Glutamatergic neuron (in vitro differentiated cells): ENCODE measurements around the gene PRDX2. TPM values are rescaled to one million over a fixed set of nuclear protein-coding genes. Genes with fewer than 3 reads are reported as not detected.

ENCODE experiments used
- DNase-seq: peaks from one replicate; pipeline ENCODE4 v3.0.0; 2022
- H3K27ac Mint-ChIP-seq: one replicate; pipeline ENCODE4 v1.8.0; 2020; ENCODE audit warnings: mild to moderate bottlenecking, mixed read lengths, inconsistent platforms; ENCODE audit not compliant: unreplicated experiment
- H3K27me3 Mint-ChIP-seq: one replicate; pipeline ENCODE4 v1.8.0; 2020; ENCODE audit warnings: mild to moderate bottlenecking, moderate library complexity, mixed read lengths, inconsistent platforms; ENCODE audit not compliant: unreplicated experiment
- H3K36me3 Mint-ChIP-seq: one replicate; pipeline ENCODE4 v1.8.0; 2020; ENCODE audit warnings: mild to moderate bottlenecking, mixed read lengths, inconsistent platforms; ENCODE audit not compliant: unreplicated experiment
- H3K4me1 Mint-ChIP-seq: one replicate; pipeline ENCODE4 v1.8.0; 2020; ENCODE audit warnings: mild to moderate bottlenecking, low read depth, mixed read lengths, inconsistent platforms; ENCODE audit not compliant: unreplicated experiment
- H3K4me3 Mint-ChIP-seq: one replicate; pipeline ENCODE4 v1.8.0; 2020; ENCODE audit warnings: mild to moderate bottlenecking, mixed read lengths, inconsistent platforms; ENCODE audit not compliant: unreplicated experiment
- H3K9me3 Mint-ChIP-seq: one replicate; pipeline ENCODE4 v1.8.0; 2020; ENCODE audit warnings: mild to moderate bottlenecking, moderate library complexity, mixed read lengths, inconsistent platforms; ENCODE audit not compliant: unreplicated experiment
- total RNA-seq: library from RNA; stranded (reverse); fragmentation: NEBNext Ultra II Directional; extraction: Animal tissue kit (Norgen Biotek cat#: 25700); gene quantifications from one replicate; pipeline ENCODE4 v1.2.1, GENCODE V29; 2021; ENCODE audit not compliant: unreplicated experiment
- TF ChIP-seq, protein P1 (sequence below): fragments of 200-600 bp; sonication (generic); IDR thresholded peaks from one replicate; pipeline ENCODE4 v1.5.0; 2021; ENCODE audit not compliant: partially characterized antibody, unreplicated experiment

The PRDX2 gene
- total RNA-seq, 1 donor from 2014 or later, result 671 TPM

DNA sequence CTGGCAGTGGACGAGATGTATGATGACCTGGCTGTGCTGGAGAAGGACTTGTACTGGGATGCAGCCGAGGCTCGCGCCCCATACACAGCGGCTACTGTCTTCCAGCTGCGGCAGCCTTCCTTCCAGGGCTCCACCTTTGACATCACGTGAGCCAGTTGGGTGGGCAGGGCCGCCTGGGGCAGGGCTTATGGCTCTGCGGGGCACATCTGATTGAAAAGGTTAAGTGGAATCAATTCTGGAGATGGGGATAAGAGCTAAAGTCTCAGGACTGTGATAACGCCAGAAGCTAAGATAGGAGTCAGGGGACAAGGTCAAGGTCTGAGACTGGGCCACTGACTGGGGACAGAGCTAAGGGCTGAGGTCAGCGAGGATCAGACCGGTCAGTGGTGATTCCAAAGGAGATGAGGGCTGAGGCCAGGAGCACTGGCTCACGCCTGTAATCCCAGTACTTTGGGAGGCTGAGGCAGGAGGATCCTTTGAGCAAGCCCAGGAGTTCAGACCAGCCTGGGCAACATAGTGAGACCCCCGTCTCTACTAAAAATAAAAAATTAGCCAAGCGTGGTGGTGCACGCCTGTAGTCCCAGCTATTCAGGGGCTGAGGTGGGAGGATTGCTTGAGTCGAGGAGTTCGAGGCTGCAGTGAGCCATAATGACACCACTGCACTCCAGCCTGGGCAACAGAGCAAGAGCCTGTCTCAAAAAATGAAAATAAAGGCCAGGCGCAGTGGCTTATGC is 45.3 kb downstream of the PRDX2 start:
- Mint-ChIP-seq H3K4me3 (peak overlapping the region; percentile 10), H3K27me3 (peaks cover 10% of the 10 kb centered on the region), H3K4me1 (no peaks in the 10 kb centered on the region), H3K9me3 (peaks cover 5% of the 10 kb centered on the region), H3K27ac (peak overlapping the region; percentile 34), H3K36me3 (no peaks in the 10 kb centered on the region)
- TF ChIP-seq, protein P1, sequence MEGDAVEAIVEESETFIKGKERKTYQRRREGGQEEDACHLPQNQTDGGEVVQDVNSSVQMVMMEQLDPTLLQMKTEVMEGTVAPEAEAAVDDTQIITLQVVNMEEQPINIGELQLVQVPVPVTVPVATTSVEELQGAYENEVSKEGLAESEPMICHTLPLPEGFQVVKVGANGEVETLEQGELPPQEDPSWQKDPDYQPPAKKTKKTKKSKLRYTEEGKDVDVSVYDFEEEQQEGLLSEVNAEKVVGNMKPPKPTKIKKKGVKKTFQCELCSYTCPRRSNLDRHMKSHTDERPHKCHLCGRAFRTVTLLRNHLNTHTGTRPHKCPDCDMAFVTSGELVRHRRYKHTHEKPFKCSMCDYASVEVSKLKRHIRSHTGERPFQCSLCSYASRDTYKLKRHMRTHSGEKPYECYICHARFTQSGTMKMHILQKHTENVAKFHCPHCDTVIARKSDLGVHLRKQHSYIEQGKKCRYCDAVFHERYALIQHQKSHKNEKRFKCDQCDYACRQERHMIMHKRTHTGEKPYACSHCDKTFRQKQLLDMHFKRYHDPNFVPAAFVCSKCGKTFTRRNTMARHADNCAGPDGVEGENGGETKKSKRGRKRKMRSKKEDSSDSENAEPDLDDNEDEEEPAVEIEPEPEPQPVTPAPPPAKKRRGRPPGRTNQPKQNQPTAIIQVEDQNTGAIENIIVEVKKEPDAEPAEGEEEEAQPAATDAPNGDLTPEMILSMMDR, result no peak
- no peak for DNase-seq

DNA sequence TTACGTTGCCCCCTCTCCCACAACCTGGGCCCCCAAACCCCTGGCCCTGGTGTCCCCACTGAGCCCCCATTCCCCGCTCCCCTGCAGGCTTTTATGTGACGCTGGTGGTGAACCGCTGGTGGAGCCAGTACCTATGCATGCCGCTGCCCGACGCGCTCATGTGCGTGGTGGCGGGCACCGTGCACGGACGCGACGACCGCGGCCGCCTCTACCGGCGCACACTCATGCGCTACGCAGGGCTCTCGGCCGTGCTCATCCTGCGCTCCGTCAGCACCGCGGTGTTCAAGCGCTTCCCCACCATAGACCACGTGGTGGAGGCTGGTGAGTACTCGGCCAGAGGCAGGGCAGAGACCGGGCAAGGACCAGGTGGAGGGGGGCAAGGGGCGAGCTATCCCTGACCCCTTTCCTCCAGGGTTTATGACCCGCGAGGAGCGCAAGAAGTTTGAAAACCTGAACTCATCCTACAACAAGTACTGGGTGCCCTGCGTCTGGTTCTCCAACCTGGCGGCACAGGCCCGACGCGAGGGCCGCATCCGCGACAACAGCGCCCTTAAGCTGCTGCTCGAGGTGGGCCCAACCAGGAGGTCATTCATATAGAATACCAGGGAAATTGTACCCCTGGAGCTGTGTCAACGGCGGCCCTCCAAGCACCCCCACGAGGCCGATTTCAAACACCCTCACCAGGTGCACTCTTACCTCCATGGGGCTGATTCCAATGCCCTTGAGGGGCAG is 47.0 kb downstream of the PRDX2 start:
- DNase-seq, result no peak
- Mint-ChIP-seq H3K4me1 (peaks cover 10% of the 10 kb centered on the region), H3K27me3 (peaks cover 16% of the 10 kb centered on the region), H3K27ac (no peak overlapping the region), H3K9me3 (peaks cover 7% of the 10 kb centered on the region), H3K36me3 (no peaks in the 10 kb centered on the region), H3K4me3 (no peak overlapping the region)
- TF ChIP-seq, protein P1, result no peak

DNA sequence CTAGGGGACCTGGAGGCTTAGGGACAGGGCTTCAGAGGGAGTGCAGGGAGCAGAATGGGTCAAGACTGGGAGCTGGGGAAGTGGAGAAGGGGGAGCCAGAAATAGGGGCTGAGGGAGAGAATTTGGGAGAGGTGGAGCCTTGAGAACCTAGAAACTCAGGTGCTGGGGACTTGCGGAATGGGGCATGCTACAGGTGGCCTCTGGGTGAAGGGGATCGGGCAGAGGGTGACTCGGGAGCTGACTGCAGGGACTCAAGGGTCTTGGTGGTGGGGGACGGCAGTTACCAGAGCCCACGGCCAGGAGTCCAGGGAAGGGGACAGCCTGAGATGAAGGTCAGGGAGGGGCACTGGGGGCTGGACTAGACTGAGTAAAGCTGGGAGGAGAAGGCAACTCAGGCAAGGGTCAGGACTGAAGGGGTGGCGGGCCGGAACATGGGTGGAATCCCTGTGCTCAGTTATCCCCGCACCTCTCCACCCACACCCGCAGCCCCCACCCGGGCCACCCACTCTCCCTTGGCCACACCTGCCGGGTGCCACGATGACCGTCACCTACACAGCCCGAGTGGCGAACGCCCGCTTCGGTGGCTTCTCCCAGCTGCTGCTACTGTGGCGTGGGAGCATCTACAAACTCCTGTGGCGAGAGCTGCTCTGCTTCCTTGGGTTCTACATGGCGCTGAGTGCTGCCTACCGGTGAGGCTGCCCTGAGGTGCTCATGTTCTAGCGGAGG is 49.4 kb downstream of the PRDX2 start:
- Mint-ChIP-seq H3K4me3 (no peak overlapping the region), H3K4me1 (peaks cover 12% of the 10 kb centered on the region), H3K27ac (no peak overlapping the region), H3K36me3 (peaks cover 4% of the 10 kb centered on the region), H3K9me3 (peaks cover 3% of the 10 kb centered on the region), H3K27me3 (peaks cover 15% of the 10 kb centered on the region)
- no peak for DNase-seq
- TF ChIP-seq, protein P1, result no peak

DNA sequence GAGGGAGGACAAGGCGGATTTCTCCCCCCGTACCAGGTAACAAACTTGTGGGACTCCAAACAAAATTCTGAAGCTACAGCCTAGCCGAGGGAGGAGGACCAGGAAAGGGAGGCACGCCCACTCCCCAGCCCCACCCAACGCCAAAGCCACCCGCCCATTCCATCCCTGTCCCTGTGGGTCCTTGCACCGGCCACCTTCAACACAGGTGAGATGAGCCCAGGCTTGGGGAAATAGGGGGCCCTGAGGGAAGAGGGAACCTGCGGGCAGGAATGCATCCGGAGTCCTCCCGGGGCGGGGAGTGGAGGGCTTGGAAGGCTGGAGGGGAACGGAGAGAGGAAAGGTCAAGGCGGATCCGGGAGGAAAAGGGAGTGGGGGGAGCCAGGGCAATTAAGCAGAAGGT is 50.0 kb downstream of the PRDX2 start, which contains the start of gene BEST2:
Gene BEST2, plus strand, starts transcription at position 157 of the 400 bp plus-strand sequence. CDS start 802 bp downstream, outside the sequence.
- Mint-ChIP-seq H3K27me3 (peaks cover 15% of the 10 kb centered on the region), H3K27ac (peak within 1 kb of the TSS; percentile 7), H3K9me3 (peaks cover 3% of the 10 kb centered on the region), H3K36me3 (peaks cover 4% of the 10 kb centered on the region), H3K4me3 (peak within 1 kb of the TSS; percentile 2), H3K4me1 (peaks cover 12% of the 10 kb centered on the region)
- TF ChIP-seq, protein P1, result no peak
- DNase-seq, result no peak
